GM10847 (cell line): ENCODE measurements around the gene TNKS1BP1.

ENCODE experiments used
- POLR2A ChIP-seq: IDR thresholded peaks from 2 replicates; pipeline ENCODE4 v1.6.1; 2011; ENCODE audit not compliant: insufficient read length; ENCODE audit errors: extremely low read depth

TNKS1BP1 gene

DNA sequence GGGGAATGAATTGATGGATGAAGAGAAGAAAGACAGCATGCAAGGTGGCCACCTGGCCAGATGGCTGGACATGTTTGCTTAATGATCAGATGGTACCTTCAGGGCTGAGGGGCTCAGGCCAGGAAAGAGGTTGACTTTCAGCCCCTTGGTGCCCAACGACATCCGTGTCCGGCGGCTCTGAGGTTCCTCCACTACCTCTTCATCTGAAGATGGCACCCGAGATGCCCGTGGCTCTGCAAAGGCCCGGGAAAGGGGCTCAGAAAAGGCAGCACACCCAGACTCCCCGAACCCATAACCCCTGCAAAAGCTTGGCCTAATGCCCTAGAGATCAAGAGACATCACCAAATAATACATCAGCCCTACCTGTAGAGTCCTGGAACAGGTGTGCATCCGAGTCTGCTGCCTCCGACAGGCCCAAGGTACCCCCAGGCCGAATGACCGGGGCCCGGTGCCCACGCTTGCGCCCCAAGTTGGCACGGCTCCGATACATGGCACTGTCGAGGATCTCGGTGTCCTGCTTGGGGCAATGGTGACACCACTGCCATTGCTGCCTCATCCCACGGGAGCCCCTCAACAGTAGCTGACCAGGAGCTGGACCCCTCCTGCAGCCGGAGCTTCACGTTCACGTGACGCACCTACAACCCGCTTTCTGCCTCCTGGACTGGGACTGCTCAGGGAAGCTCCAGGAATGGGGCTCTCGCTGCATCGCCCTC lies 22.9 kb downstream of the TNKS1BP1 start:
- no peak for TF ChIP-seq POLR2A

DNA sequence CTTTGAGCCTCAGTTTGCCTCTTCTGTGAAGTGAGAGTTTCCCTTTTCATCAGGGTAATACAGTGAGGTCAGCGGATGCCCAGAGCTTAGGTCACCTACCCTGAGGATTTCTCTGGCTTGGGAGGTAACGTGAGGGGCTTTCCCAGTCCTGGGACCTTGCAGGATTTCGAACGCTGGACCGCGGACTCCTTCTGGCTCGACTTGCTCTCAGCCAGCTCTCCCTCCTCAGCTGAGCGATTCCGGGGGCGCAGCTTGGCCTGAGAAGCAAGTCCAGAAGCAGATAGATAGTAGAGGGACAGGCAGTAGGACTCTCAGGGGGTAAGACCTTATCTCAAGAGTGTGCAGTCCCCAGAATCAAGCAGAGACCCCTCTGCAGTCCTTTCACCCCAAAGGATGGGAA lies 24.0 kb downstream of the TNKS1BP1 start:
- no peak for TF ChIP-seq POLR2A

DNA sequence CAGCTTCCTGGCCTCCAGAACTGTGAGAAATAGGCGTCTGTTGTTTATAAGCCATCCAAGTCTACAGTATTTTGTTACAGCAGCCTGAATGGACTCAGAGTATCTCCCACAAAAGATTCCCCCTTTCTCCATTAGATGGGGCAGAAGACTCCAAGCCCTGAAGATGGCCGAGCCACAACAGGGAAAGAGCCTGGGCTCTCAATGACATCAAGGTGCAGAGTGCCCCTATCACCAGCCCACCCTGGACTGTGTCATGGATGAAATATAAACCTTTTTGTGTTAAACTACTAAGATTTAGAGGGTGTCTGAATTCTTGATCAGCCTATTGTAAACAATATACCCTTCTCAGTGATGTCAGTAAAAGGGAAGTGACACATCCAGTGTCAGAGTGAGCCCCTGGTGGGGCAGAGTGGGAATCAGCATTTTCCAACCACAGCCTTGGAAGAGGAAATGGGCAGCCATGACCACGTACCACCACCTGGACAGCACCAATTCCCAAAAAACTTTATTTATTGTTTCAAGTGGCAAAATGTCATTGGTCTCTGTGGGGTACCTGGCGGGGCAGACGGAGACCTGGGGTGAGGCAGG lies 25.5 kb downstream of the TNKS1BP1 start:
- TF ChIP-seq POLR2A = no peak

DNA sequence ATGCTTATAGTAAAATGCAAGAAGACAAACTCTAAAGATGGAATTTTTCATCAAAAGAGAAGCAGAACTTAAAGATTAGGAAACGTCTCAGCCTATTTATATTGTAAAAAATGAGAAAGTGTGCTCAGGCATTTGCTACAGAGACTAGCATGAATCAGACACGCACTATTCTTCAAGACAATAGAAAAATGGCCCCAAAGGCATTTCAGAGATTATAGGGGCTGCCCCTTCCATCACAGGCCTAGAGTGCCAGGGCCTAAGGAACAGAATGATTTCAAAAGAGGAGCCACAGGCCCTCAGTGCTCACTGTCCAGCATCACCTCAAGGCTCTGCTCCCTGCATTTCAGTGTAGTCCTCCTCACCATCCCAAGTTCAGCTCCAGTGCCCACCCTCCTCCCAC lies 27.5 kb downstream of the TNKS1BP1 start:
- TF ChIP-seq POLR2A = no peak

DNA sequence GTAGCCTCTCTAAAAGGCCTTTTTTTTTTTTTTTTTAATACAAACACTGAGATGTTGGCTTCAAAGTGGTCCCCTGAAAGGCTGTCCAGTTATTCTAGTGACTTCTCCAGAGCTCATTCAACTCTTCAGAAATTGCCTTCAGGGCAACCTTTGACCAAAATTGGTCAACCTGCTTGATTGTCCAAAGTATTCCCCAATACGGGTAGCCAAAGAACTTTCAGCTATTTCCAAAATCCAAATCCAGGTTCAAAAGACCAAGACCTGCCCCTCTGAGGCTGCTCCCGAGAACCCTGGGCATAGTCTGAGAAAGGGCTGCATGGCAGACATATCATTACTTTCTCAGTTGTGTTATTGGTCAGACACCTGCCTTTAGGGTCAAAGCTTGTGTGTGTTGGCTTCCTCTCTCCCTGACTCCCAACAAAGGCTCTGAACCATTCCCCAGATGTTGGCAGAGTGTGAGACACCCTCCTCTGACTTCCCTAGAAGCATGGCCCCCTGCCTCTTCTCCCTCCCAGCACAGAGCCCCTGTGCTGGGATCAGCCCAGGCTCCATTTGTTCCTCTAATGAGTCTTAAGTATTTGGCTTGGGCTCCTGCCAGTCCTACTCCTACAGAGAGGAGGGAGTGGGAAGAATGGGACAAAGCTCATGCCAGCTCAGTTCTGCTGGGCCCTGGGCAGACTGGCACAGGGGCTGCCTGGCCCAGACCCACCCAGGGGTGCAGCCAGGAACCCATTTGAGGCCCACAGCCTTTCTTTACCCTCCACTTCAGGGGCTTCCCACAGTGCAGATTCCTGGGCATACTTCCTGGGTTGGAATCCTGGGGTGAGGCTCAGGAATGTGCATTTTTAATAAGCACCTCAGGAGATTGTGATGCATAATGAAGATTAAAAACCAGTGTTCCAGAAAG lies 30.3 kb downstream of the TNKS1BP1 start:
- TF ChIP-seq POLR2A = no peak

DNA sequence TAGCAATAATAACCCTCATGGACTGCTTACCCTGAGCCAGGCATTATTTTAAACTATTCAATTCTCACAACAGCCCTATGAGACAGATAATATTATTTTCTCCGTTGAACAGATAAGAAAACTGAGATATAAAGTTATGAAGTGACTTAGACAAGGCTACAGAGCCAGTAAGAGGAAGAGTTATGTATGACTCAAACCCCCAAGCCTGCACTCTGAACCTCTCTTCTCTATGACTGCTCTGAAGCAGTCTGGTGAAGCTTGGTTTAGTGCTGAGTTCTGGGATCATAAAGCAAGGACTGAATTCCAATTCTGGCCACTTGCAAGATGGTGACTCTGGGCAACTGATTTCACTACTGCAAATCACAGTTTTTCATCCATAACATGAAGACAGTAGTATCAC lies 34.5 kb downstream of the TNKS1BP1 start:
- no peak for TF ChIP-seq POLR2A

DNA sequence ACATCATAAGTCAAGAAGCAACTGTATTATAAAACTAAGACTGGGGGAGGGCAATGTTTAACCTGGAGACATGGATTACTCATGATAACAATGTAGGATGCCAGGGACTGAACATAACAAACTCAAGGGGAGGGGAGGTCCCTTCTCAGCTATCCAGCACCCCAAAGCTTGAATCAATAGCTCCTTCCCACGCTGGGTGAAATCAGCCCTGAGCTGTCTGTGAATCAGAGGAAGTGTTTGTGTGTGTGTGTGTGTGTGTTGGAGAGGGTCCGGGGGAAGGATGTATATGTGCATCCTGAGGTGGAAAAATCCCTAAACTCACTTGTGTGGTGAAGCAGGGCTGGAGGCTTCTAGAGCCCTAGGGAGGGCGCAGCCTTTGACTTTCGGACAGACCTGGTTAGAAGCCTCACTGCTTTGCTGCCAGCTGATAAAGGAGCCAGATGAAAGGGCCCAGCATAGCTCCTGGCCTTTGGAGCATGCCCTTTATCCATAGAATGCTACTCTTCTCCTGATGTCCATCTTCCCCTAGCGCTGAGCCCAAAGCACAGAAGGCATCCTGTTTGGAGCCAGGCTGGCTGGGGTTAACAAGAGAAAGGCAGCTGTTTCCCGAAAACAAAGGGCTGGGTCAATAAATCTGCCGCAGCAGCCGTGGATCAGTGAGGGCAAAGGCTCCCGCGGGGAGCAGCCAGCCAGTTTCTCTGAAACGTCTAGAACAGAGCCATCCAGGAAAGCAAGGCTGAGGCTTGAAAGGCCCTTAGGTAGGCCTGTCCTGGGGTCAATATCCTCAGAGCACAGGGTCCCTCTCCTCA lies 35.8 kb downstream of the TNKS1BP1 start:
- no peak for TF ChIP-seq POLR2A

DNA sequence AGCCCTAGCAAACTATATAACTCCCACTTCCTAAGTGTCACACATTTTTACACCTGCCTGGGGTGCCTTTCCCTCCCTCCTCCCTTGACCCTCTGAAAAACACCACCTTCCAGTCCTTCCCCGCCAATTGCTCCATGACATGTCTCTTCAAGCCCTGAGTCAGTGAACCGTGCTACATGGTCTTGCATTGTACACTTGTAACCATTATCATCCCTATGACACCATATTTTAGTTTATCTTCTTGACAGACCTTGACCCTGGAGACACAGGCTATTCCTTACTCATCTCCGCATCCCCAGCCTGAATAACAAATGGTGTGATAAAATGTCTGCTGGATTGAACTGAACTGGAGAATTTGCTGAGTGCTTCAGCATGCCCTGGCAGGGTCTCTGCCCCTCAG lies 36.9 kb downstream of the TNKS1BP1 start:
- no peak for TF ChIP-seq POLR2A

DNA sequence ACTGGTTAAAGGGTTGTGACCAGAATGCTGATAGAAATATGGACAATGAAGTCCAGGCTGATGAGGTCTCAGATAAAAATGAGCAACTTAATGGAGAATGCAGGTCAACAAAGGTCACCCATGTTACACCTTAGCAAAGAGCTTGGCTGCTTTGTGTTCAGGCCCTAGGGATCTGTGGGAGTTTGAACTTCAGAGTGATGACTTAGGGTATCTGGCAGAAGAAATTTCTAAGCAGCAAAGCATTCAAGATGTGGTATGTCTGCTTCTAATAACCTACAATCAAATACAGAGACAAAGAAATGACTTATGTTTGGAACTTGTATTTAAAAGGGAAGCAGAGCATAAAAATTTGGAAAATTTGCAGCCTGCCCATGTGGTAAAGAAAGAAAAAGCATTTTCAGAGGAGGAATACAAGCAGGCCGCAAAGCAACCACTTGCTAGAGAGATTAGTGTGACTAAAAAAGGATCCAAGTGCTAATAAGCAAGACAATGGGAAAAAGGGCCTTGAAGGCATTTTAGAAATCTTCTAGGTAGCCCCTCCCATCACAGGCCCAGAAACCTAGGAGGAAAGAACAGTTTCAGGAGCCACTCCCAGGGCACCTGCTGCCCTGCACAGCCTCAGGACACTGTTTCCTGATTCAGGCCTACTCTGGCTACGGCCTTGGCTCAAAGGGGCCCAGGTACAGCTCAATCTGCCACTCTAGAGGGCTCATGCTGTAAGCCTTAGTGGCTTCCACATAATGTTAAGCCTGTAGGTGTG lies 41.3 kb downstream of the TNKS1BP1 start:
- TF ChIP-seq POLR2A = no peak

DNA sequence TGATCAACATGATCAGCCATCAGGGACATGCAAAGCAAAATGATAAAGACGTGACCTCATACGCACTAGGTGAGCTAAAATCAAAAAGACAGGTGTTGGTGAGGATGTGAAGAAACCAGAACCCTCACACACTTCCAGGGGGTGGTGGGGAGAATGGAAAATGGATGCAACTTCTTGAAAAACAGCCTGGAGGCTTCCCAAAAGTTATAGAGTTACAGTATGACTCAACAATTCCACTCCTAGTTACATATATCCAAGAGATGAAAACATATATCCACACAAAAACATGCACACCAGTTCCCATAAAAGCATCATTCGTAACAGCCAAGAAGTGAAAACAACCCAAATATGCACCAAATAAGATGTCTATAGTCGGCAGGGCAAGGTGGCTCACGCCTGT lies 45.6 kb downstream of the TNKS1BP1 start:
- no peak for TF ChIP-seq POLR2A

DNA sequence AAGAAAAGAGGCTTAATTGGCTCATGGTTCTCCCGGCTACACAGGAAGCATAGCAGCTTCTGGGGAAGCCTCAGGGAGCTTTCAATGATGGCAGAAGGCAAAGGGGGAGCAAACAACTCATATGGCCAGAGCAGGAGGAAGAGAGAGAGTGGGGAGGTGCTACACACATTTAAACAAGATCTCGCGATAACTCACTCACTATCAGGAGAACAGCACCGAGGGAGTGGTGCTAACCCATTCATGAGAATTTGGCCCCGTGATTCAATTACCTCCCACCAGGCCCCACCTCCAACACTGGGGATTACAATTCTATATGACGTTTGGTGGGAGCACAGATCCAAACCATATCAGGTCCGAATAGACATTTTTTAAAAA lies 46.0 kb downstream of the TNKS1BP1 start:
- TF ChIP-seq POLR2A = no peak

DNA sequence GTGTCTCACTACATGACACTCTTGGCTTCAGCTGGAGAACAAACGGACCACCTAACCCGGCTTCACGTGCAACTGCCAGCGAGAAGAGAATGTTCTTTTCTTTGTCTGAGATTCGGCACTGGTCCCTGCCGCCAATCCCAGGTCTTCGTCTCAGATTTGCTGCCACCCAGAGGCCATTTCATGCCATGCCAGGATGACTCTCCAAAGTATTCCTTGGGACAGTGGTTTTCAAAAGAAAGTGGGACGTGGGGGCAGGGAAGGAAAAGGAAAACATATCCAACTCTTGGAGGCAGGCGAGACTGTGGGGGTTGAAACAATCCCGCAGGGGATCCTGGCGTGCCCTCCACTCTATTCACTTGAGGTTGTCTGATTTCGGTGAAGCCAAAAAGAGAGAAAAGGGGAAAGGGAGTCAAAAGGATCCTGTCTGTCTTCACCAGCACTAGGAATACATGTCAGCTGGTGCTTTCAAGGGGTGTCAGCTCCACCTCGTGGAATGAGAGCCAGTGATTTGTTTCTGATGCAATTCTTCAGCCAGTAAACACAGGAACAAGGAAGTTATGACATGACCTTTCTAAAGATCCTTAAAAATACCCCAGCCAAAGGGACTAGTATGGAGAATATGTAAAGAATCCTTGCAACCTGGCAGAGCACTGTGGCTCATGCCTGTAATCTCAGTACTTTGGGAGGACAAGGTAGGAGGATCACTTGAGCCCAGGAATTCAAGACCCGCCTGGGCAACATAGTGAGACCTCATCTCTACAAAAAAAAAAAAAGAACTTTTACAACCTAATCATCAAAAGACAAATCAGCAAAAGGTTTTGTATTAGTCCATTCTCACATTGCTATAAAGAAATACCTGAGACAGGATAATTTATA lies 46.7 kb downstream of the TNKS1BP1 start:
- no peak for TF ChIP-seq POLR2A

DNA sequence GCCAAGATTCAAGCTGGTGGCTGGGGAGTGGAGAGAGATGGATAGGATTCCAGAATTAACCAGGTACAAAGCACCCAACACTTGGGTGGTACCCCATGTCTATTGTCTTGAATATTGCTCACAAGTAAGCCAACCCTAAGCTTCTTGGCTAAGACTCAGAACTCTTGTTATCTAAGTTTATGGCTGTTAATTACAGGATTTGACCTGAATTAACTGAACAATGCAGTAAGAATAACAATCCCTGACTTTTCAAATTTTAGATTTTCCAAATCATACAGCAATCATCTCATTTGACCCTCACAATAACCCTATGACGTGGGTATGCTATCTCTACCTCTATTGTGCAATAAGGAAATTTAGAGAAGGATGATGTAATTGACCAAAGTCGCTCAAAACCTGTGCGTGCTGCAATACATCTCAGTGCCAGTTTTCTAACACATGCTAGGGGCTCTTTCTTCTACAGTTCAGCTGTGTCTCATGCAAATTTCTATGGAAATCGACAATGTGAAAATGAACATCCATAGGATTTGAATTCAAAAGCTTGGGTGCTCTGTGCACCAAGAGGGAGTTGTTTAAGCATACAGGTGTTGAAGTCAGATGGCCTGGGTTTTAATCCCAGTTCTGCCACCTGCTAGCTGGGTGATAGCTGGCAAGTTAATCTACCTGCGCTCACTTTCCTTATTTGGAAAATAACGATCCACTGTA lies 47.6 kb downstream of the TNKS1BP1 start:
- TF ChIP-seq POLR2A = no peak
